ENCODE measurements around the gene ARMH4. TPM values are rescaled to one million over a fixed set of nuclear protein-coding genes. Genes with fewer than 3 reads are reported as not detected.

The ARMH4 gene
- total RNA-seq, 4 donors from 2014 or later = 4.6 to 11.8 (median 6.8) TPM

DNA sequence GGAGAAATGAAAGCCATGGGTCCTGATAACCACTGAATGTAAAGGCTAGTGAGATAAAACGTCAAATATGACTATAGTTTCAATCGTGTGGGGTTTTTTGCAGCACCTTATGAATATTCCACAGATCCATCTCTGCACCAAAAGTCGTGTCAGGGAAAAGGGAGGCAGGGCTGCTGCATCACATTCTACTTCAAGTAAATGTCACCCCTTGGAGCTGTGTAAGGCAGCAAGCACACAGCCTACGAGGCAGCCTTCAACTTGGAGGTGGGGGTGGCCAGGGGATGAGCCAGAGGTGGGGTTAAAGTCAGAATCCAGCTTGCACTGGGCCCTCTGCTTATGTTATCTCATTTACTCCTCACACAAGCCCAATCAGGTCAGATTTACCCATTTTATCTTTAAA is 90.4 kb downstream of the ARMH4 start:
- no peak for TF ChIP-seq POLR2AphosphoS5 (IDR thresholded peaks at IDR 0.05)
- no peak for TF ChIP-seq EP300 (IDR thresholded peaks at IDR 0.05)
- no peak for TF ChIP-seq POLR2A (IDR thresholded peaks at IDR 0.05)
- TF ChIP-seq, protein P1, sequence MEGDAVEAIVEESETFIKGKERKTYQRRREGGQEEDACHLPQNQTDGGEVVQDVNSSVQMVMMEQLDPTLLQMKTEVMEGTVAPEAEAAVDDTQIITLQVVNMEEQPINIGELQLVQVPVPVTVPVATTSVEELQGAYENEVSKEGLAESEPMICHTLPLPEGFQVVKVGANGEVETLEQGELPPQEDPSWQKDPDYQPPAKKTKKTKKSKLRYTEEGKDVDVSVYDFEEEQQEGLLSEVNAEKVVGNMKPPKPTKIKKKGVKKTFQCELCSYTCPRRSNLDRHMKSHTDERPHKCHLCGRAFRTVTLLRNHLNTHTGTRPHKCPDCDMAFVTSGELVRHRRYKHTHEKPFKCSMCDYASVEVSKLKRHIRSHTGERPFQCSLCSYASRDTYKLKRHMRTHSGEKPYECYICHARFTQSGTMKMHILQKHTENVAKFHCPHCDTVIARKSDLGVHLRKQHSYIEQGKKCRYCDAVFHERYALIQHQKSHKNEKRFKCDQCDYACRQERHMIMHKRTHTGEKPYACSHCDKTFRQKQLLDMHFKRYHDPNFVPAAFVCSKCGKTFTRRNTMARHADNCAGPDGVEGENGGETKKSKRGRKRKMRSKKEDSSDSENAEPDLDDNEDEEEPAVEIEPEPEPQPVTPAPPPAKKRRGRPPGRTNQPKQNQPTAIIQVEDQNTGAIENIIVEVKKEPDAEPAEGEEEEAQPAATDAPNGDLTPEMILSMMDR (IDR thresholded peaks at IDR 0.05) = no peak
- no peaks in the 10 kb centered on the region for H3K9me3 ChIP-seq
- no peak overlapping the region for H3K4me3 ChIP-seq
- peaks cover 0 to 4% of the 10 kb centered on the region in 2 donors for H3K36me3 ChIP-seq
- no peaks in the 10 kb centered on the region for H3K4me1 ChIP-seq
- H3K27me3 ChIP-seq = no peaks in the 10 kb centered on the region
- H3K27ac ChIP-seq = no peak overlapping the region
- no peak for ATAC-seq
- 63% methylated on average over 4 of the region's 4 CpGs; no CpG with 5 or more reads in 1 of the 2 donors for WGBS, 2 donors (ENCODE audit: low coverage in 1 of 2)

DNA sequence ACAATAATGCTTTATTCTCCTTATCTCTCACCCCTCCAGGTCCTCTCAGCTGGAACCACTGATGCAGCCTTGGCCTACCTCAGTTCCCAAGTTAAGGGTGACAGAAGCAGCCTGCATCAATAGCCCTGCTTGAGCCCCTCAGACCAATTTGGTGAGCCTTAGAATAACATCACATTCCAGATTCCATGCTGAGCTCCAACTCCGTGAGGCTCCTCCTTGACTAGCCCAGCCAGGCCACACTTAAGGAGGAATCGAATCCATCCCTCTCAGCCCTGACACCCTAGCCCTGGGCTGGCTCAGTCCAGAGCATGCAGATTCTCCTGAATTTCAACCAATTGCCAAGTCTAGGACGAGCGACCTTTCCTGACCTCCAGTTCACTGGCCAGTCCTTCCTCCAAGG is 91.1 kb downstream of the ARMH4 start:
- Histone ChIP-seq H3K4me3 (no peak overlapping the region), H3K4me1 (no peaks in the 10 kb centered on the region), H3K27ac (no peak overlapping the region), H3K9me3 (no peaks in the 10 kb centered on the region), H3K27me3 (no peaks in the 10 kb centered on the region), H3K36me3 (peaks cover 0 to 4% of the 10 kb centered on the region in 2 donors)
- no peak for TF ChIP-seq POLR2A (IDR thresholded peaks at IDR 0.05)
- TF ChIP-seq POLR2AphosphoS5 (IDR thresholded peaks at IDR 0.05) = no peak
- no peak for TF ChIP-seq EP300 (IDR thresholded peaks at IDR 0.05)
- TF ChIP-seq, protein P1 (IDR thresholded peaks at IDR 0.05) = no peak
- no peak for ATAC-seq
- WGBS, 2 donors (ENCODE audit: low coverage in 1 of 2) = 50 to 67% methylated on average over 2 to 4 of the region's 4 CpGs

DNA sequence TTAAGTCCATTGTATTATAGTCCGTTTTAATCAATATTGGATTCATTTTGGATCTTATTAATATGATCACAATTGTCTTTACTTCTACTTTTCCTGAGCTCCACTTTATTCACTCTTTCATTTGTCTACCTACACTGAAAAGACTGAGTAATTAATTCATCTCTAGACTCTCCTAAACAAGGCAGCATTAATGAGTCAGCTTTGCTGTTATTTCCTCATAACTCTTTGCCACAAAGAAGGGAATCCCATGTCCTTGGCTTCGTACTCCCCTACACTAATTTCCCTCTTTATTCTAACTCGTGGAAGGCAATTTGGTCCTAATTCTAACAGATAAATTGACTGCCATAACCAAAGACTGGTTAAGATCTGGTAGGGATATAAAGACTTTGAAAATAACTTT is 91.9 kb downstream of the ARMH4 start:
- H3K27ac ChIP-seq = no peak overlapping the region
- no peaks in the 10 kb centered on the region for H3K36me3 ChIP-seq
- no peaks in the 10 kb centered on the region for H3K27me3 ChIP-seq
- 58 to 61% methylated on average over 3 of the region's 3 CpGs for WGBS, 2 donors (ENCODE audit: low coverage in 1 of 2)
- no peaks in the 10 kb centered on the region for H3K9me3 ChIP-seq
- TF ChIP-seq EP300 (IDR thresholded peaks at IDR 0.05) (no peak), POLR2A (IDR thresholded peaks at IDR 0.05) (no peak), POLR2AphosphoS5 (IDR thresholded peaks at IDR 0.05) (no peak)
- TF ChIP-seq, protein P1 (IDR thresholded peaks at IDR 0.05) = no peak
- no peak overlapping the region for H3K4me3 ChIP-seq
- no peaks in the 10 kb centered on the region for H3K4me1 ChIP-seq
- no peak for ATAC-seq

DNA sequence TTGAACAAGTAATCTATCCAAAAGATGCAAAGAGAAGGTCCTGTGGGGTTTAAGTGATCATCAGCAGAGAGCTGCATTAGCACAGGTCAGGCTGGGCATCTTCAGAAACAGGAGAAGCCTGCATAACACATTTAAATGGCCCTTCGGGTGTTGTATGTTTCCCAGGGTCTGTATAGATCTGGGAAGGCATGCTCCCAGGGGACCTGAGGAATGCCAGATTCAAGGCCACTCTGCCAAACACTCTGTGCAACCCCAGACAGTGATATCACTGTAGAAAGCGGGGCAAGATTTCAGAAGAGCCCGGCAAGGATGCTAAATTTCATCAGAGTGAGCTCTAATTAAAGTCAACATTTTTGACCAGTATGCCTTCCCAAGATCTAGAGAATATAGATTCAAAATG is 92.9 kb downstream of the ARMH4 start:
- Histone ChIP-seq H3K9me3 (no peaks in the 10 kb centered on the region), H3K4me3 (no peak overlapping the region), H3K36me3 (no peaks in the 10 kb centered on the region), H3K27ac (no peak overlapping the region), H3K27me3 (no peaks in the 10 kb centered on the region), H3K4me1 (no peaks in the 10 kb centered on the region)
- 79 to 85% methylated on average over 3 of the region's 3 CpGs for WGBS, 2 donors (ENCODE audit: low coverage in 1 of 2)
- TF ChIP-seq, protein P1 (IDR thresholded peaks at IDR 0.05) = no peak
- TF ChIP-seq POLR2A (IDR thresholded peaks at IDR 0.05) (no peak), EP300 (IDR thresholded peaks at IDR 0.05) (no peak), POLR2AphosphoS5 (IDR thresholded peaks at IDR 0.05) (no peak)
- ATAC-seq = no peak

DNA sequence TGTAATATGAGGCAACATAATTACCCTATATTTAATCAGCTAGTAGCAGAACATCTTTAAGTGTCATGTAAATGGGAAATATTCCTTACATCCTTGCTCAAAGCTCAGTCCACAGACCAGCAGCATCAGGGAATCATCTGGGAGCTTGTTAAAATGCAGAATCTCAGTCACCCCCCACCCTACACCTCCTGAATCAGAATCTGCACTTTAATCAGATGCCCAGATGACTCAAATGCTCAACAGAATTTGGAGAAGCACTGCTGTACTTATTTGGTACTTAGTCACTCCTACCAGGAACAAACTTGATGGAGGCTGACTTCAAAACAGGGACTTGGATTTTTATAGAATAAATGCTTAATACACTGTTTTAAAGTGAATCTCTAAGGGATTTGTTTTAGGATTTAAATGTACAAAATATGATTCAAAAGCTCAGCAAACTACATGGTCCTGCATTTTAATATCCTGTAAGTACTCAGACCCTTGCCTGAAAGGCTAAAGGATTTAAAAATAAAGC is 96.5 kb downstream of the ARMH4 start:
- Histone ChIP-seq H3K4me3 (no peak overlapping the region), H3K27me3 (no peaks in the 10 kb centered on the region), H3K36me3 (no peaks in the 10 kb centered on the region), H3K4me1 (no peaks in the 10 kb centered on the region), H3K27ac (no peak overlapping the region), H3K9me3 (no peaks in the 10 kb centered on the region)
- TF ChIP-seq POLR2A (IDR thresholded peaks at IDR 0.05) (no peak), EP300 (IDR thresholded peaks at IDR 0.05) (no peak), POLR2AphosphoS5 (IDR thresholded peaks at IDR 0.05) (no peak)
- TF ChIP-seq, protein P1 (IDR thresholded peaks at IDR 0.05) = no peak
- ATAC-seq = no peak

Measured in gastroesophageal sphincter (tissue), 4 donors.